HepG2 (cell line): Measurements from ENCODE around the gene SLC39A2. TPM values are rescaled to one million over a fixed set of nuclear protein-coding genes. Genes with fewer than 3 reads are reported as not detected.

Experiments used
- ATAC-seq: fragments of 200-7000 bp; cut with Tn5 transposase; 3 replicates; pipeline ENCODE4 v1.9.1; 2020; ENCODE audit warnings: mild to moderate bottlenecking, moderate library complexity
- BruUV-seq: library from RNA; stranded (reverse); fragments of 400-500 nt; replicated peaks from 2 replicates; lab custom pipeline; 2021; lab: Mats Ljungman, UMichigan
- CTCF ChIA-PET: fragments of 300-600 bp; formaldehyde crosslinking; extraction: SDS; loops from one replicate; lab custom pipeline; 2021; ENCODE audit warnings: low total read pairs, inconsistent platforms, low intra/inter-chr PET ratio; lab: Yijun Ruan, JAX
- POLR2A ChIA-PET: fragments of 350-600 bp; sonication (Branson Sonifier 250); formaldehyde crosslinking; loops from one replicate; lab custom pipeline; 2020; ENCODE audit warnings: antibody characterized with exemption, inconsistent platforms; lab: Yijun Ruan, JAX
- DNase-seq: peaks from one replicate; pipeline ENCODE4 v3.0.0-alpha.2; 2015; ENCODE audit warnings: low spot score
- FAIRE-seq: peaks from 3 replicates; lab custom pipeline; 2011; peaks lifted over from hg19 to GRCh38; lab: Jason Lieb, UNC
- H2AFZ ChIP-seq: one replicate; pipeline ENCODE4 v1.6.1; 2011; ENCODE audit warnings: low read length, inconsistent platforms
- H3K27ac ChIP-seq: fragments of 300-600 bp; 3 replicates; pipeline ENCODE4 v1.8.0; 2011; ENCODE audit warnings: mixed run types, mild to moderate bottlenecking, mixed read lengths, low read length, inconsistent platforms; ENCODE audit not compliant: insufficient read depth; ENCODE audit errors: extremely low read length
- H3K27me3 ChIP-seq, 2 experiments: fragments of 200-600 bp in 1 of 2; 2 replicates in 1 of 2; 3 replicates in 1 of 2; pipeline versions ENCODE4 v1.6.0 to v1.8.0; 2011; ENCODE audit warnings: low read length in 2 of 2, mild to moderate bottlenecking in 2 of 2, moderate library complexity in 2 of 2, inconsistent platforms in 1 of 2; ENCODE audit not compliant: insufficient read depth in 2 of 2, control insufficient read depth in 1 of 2
- H3K36me3 ChIP-seq, 2 experiments: fragments of 200-600 bp in 1 of 2; replicated peaks in 1 of 2; 2 replicates in 1 of 2; 3 replicates in 1 of 2; pipeline versions ENCODE4 v1.5.1 to v1.8.0; 2011; ENCODE audit warnings: low read length in 2 of 2, inconsistent platforms in 1 of 2; ENCODE audit not compliant: insufficient read depth in 2 of 2, control insufficient read depth in 1 of 2
- H3K4me1 ChIP-seq: 2 replicates; pipeline ENCODE4 v1.5.1; 2012; ENCODE audit warnings: low read length, inconsistent platforms; ENCODE audit not compliant: insufficient read depth
- H3K4me2 ChIP-seq: 2 replicates; pipeline ENCODE4 v1.6.0; 2011; ENCODE audit warnings: low read depth, low read length, inconsistent platforms
- H3K4me3 ChIP-seq, 3 experiments: fragments of 200-600 bp in 1 of 3; sonication (generic), shearing (Covaris generic) in 1 of 3; replicated peaks in 1 of 3; 2 replicates each; pipeline ENCODE4 v1.5.1; 2011 to 2016; ENCODE audit warnings: low read length in 3 of 3, inconsistent platforms in 2 of 3, low read depth in 2 of 3, mild to moderate bottlenecking in 2 of 3, control low read depth in 1 of 3, mixed read lengths in 1 of 3; ENCODE audit not compliant: insufficient read depth in 1 of 3
- H3K79me2 ChIP-seq: one replicate; pipeline ENCODE4 v1.6.1; 2011; ENCODE audit warnings: low read length, inconsistent platforms; ENCODE audit not compliant: insufficient read depth
- H3K9ac ChIP-seq: 2 replicates; pipeline ENCODE4 v1.6.0; 2011; ENCODE audit warnings: mild to moderate bottlenecking, low read depth, low read length, inconsistent platforms; ENCODE audit not compliant: insufficient read depth
- H3K9me3 ChIP-seq: 2 replicates; pipeline ENCODE4 v1.5.1; 2012; ENCODE audit warnings: mild to moderate bottlenecking, low read length
- H4K20me1 ChIP-seq: 2 replicates; pipeline ENCODE4 v1.6.0; 2011; ENCODE audit warnings: inconsistent platforms, mild to moderate bottlenecking, low read length, moderate library complexity; ENCODE audit not compliant: insufficient read depth
- CAMTA2 ChIP-seq: sonication (generic); formaldehyde crosslinking; IDR thresholded peaks from 2 replicates; pipeline ENCODE4 v1.4.0; 2020; ENCODE audit warnings: mild to moderate bottlenecking, missing genetic modification reagents, borderline replicate concordance
- KDM5B ChIP-seq: sonication (generic); formaldehyde crosslinking; IDR thresholded peaks from 2 replicates; pipeline ENCODE4 v1.4.0; 2020; ENCODE audit warnings: missing genetic modification reagents, mild to moderate bottlenecking, borderline replicate concordance
- MAF1 ChIP-seq: sonication (generic); formaldehyde crosslinking; IDR thresholded peaks from 2 replicates; pipeline ENCODE4 v1.5.0; 2020; ENCODE audit warnings: missing genetic modification reagents, borderline replicate concordance
- SNAI1 ChIP-seq: sonication (generic); formaldehyde crosslinking; IDR thresholded peaks from 2 replicates; pipeline ENCODE4 v1.5.0; 2020; ENCODE audit warnings: mild to moderate bottlenecking, missing genetic modification reagents, borderline replicate concordance
- ZNF251 ChIP-seq: sonication (generic); formaldehyde crosslinking; IDR thresholded peaks from 2 replicates; pipeline ENCODE4 v1.9.0; 2021; ENCODE audit warnings: mild to moderate bottlenecking, missing genetic modification reagents
- ZNF335 ChIP-seq: sonication (generic); formaldehyde crosslinking; IDR thresholded peaks from 2 replicates; pipeline ENCODE4 v1.4.0; 2020; ENCODE audit warnings: missing genetic modification reagents
- ZNF558 ChIP-seq: sonication (generic); formaldehyde crosslinking; IDR thresholded peaks from 2 replicates; pipeline ENCODE4 v1.9.0; 2022; ENCODE audit warnings: mild to moderate bottlenecking, missing genetic modification reagents, borderline replicate concordance
- ZNF766 ChIP-seq: sonication (generic); formaldehyde crosslinking; IDR thresholded peaks from 2 replicates; pipeline ENCODE4 v1.5.0; 2020; ENCODE audit warnings: missing genetic modification reagents, borderline replicate concordance
- ZSCAN29 ChIP-seq: sonication (generic); formaldehyde crosslinking; conservative IDR thresholded peaks from 2 replicates; pipeline ENCODE4 v1.4.0; 2020; ENCODE audit warnings: mild to moderate bottlenecking, missing genetic modification reagents
- WGBS: methylation state at CpG from one replicate; pipeline ENCODE4 v1.1.6; 2017; ENCODE audit warnings: low lambda C conversion rate; 5-methylcytosine and 5-hydroxymethylcytosine counted together
- in situ Hi-C: cut with HindIII; loops from 2 replicates; pipeline ENCODE4 v1.10.0; 2017; ENCODE audit warnings: low pct_unique_long_range_greater_than_20kb; ENCODE audit not compliant: extremely low pct_ligation_motif_present
- intact Hi-C: fragments of 100-400 bp; cut with micrococcal nuclease; formaldehyde crosslinking; loops from one replicate; pipeline ENCODE4 v1.10.0; 2022; ENCODE audit not compliant: unreplicated experiment
- polyA plus RNA-seq, 8 experiments: library from polyadenylated mRNA; depleted of rRNA in 3 of 8; stranded (reverse) in 7 of 8; unstranded in 1 of 8; fragments of >200 nt; fragmentation: Illumina TruSeq in 4 of 8; extraction: Trizol in 4 of 8; gene quantifications; 2 replicates each; pipeline versions ENCODE4 v1.2.1 to v1.2.3, GENCODE V29; 2011 to 2016; ENCODE audit warnings: low read depth in 4 of 8, missing spikeins in 1 of 8, mixed read lengths in 1 of 8; ENCODE audit not compliant: insufficient read depth in 1 of 8
- total RNA-seq, 5 experiments: library from RNA; depleted of rRNA; stranded (reverse); fragments of >200 nt; fragmentation: Illumina TruSeq; extraction: Trizol; gene quantifications; 2 replicates each; pipeline ENCODE4 v1.2.3, GENCODE V29; 2016; ENCODE audit warnings: low read depth in 1 of 5
- TF ChIP-seq, protein P1 (sequence below): sonication (generic); formaldehyde crosslinking; conservative IDR thresholded peaks from 2 replicates; pipeline ENCODE4 v1.8.0; 2022; ENCODE audit warnings: mild to moderate bottlenecking, moderate library complexity, missing genetic modification reagents
- TF ChIP-seq, protein P2 (sequence below): sonication (generic); formaldehyde crosslinking; IDR thresholded peaks from 2 replicates; pipeline ENCODE4 v1.5.0; 2020; ENCODE audit warnings: mild to moderate bottlenecking, missing genetic modification reagents
- TF ChIP-seq, protein P3 (sequence below): sonication (generic); formaldehyde crosslinking; IDR thresholded peaks from 2 replicates; pipeline ENCODE4 v1.9.0; 2022; ENCODE audit warnings: low read depth, missing genetic modification reagents
- TF ChIP-seq, protein P4 (sequence below): sonication (generic); formaldehyde crosslinking; IDR thresholded peaks from 2 replicates; pipeline ENCODE4 v1.4.0; 2020; ENCODE audit warnings: missing genetic modification reagents, borderline replicate concordance

Gene SLC39A2
- total and polyA plus RNA-seq, 2 of the 13 experiments (the other 11 are each of a cell fraction or from before 2014, with no cell fraction given), result 0.08 to 0.11 TPM

DNA sequence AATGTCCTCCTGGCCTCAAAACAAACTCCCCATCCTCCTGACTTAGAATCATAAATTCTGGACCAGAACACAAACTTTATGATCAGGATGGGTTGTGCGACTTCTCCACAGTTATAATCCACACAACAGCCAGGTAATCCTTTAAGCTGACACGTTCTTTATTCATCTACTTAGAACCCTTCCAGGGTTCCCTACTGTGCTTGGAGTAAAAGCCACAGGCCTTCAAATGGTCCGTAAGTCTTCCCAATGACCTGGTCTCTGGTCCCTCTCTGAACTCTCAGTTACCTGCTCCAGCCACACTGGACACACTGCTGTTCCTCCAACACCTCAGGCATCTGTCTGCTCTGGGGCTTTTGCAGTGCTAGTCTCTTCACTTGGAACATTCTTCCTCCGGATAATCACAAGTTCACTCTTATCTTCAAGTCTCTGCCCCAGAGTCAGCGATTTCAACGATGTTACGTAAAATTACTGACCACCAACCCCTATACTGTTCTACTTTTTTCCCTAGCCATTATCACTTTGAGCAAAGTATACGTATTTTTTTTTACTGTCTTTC, 41.4 kb downstream of the SLC39A2 start:
- FAIRE-seq (no peak), DNase-seq (no peak), ATAC-seq (no peak)
- no peaks in the 10 kb centered on the region for H3K27me3 ChIP-seq
- no peaks in the 10 kb centered on the region for H3K36me3 ChIP-seq
- H3K9me3 ChIP-seq, result no peaks in the 10 kb centered on the region
- no peaks in the 10 kb centered on the region for H4K20me1 ChIP-seq
- BruUV-seq, result no TSS peak
- H3K4me2 ChIP-seq, result peak overlapping the region; percentile 69; the same call in 1 of the 2 replicates
- no peak overlapping the region for H3K9ac ChIP-seq
- peaks cover 77% of the 10 kb centered on the region for H3K4me1 ChIP-seq
- POLR2A ChIA-PET, result interaction anchor here (0.8 to 3.5 kb wide), 12 partner anchors 9 to 64 kb away, joined by 3 to 112 read pairs (median 18); partner anchors contain the start of genes ARHGEF40 and NDRG2
- no peaks in the 10 kb centered on the region for H3K79me2 ChIP-seq
- H3K27ac ChIP-seq, result no peak overlapping the region
- in situ Hi-C loops, result loop anchor here (5.0 kb wide), 1 partner anchor 183 kb away; no protein-coding TSS in a partner anchor
- WGBS, result 56% methylated on average over 8 of the region's 8 CpGs
- H3K4me3 ChIP-seq, result no peak overlapping the region
- intact Hi-C loops, result loop anchor here (1.0 to 2.0 kb wide), 3 partner anchors 14 to 183 kb away; no protein-coding TSS in a partner anchor
- CTCF ChIA-PET, result interaction anchor here (0.7 to 4.8 kb wide), 14 partner anchors 14 to 343 kb away, joined by 3 to 109 read pairs (median 4); partner anchors contain the start of gene METTL17
- H2AFZ ChIP-seq, result no peak overlapping the region
- TF ChIP-seq, protein P1, sequence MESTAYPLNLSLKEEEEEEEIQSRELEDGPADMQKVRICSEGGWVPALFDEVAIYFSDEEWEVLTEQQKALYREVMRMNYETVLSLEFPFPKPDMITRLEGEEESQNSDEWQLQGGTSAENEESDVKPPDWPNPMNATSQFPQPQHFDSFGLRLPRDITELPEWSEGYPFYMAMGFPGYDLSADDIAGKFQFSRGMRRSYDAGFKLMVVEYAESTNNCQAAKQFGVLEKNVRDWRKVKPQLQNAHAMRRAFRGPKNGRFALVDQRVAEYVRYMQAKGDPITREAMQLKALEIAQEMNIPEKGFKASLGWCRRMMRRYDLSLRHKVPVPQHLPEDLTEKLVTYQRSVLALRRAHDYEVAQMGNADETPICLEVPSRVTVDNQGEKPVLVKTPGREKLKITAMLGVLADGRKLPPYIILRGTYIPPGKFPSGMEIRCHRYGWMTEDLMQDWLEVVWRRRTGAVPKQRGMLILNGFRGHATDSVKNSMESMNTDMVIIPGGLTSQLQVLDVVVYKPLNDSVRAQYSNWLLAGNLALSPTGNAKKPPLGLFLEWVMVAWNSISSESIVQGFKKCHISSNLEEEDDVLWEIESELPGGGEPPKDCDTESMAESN, result no peak
- 0 out of 2 replicates have a peak, but pooled peaks have one; percentile 67 for TF ChIP-seq ZNF251 (CRISPR knock-in tag)
- TF ChIP-seq, protein P2, sequence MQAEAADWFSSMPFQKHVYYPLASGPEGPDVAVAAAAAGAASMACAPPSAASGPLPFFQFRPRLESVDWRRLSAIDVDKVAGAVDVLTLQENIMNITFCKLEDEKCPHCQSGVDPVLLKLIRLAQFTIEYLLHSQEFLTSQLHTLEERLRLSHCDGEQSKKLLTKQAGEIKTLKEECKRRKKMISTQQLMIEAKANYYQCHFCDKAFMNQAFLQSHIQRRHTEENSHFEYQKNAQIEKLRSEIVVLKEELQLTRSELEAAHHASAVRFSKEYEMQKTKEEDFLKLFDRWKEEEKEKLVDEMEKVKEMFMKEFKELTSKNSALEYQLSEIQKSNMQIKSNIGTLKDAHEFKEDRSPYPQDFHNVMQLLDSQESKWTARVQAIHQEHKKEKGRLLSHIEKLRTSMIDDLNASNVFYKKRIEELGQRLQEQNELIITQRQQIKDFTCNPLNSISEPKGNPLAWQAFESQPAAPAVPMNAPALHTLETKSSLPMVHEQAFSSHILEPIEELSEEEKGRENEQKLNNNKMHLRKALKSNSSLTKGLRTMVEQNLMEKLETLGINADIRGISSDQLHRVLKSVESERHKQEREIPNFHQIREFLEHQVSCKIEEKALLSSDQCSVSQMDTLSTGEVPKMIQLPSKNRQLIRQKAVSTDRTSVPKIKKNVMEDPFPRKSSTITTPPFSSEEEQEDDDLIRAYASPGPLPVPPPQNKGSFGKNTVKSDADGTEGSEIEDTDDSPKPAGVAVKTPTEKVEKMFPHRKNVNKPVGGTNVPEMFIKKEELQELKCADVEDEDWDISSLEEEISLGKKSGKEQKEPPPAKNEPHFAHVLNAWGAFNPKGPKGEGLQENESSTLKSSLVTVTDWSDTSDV (CRISPR knock-in tag), result no peak
- 0 out of 2 replicates have a peak, but pooled peaks have one; percentile 56 for TF ChIP-seq SNAI1
- no peak for TF ChIP-seq CAMTA2 (CRISPR knock-in tag)
- TF ChIP-seq ZNF558 (CRISPR knock-in tag), result no peak
- TF ChIP-seq MAF1 (CRISPR knock-in tag), result no peak
- TF ChIP-seq ZNF335, result no peak
- TF ChIP-seq ZSCAN29, result no peak
- TF ChIP-seq, protein P3, sequence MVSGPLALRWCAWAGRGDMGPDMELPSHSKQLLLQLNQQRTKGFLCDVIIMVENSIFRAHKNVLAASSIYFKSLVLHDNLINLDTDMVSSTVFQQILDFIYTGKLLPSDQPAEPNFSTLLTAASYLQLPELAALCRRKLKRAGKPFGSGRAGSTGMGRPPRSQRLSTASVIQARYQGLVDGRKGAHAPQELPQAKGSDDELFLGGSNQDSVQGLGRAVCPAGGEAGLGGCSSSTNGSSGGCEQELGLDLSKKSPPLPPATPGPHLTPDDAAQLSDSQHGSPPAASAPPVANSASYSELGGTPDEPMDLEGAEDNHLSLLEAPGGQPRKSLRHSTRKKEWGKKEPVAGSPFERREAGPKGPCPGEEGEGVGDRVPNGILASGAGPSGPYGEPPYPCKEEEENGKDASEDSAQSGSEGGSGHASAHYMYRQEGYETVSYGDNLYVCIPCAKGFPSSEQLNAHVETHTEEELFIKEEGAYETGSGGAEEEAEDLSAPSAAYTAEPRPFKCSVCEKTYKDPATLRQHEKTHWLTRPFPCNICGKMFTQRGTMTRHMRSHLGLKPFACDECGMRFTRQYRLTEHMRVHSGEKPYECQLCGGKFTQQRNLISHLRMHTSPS (CRISPR knock-in tag), result no peak
- 0 out of 2 replicates have a peak, but pooled peaks have one; percentile 18 for TF ChIP-seq KDM5B (CRISPR knock-in tag)
- TF ChIP-seq, protein P4, sequence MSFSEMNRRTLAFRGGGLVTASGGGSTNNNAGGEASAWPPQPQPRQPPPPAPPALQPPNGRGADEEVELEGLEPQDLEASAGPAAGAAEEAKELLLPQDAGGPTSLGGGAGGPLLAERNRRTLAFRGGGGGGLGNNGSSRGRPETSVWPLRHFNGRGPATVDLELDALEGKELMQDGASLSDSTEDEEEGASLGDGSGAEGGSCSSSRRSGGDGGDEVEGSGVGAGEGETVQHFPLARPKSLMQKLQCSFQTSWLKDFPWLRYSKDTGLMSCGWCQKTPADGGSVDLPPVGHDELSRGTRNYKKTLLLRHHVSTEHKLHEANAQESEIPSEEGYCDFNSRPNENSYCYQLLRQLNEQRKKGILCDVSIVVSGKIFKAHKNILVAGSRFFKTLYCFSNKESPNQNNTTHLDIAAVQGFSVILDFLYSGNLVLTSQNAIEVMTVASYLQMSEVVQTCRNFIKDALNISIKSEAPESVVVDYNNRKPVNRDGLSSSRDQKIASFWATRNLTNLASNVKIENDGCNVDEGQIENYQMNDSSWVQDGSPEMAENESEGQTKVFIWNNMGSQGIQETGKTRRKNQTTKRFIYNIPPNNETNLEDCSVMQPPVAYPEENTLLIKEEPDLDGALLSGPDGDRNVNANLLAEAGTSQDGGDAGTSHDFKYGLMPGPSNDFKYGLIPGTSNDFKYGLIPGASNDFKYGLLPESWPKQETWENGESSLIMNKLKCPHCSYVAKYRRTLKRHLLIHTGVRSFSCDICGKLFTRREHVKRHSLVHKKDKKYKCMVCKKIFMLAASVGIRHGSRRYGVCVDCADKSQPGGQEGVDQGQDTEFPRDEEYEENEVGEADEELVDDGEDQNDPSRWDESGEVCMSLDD, result no peak
- TF ChIP-seq ZNF766 (CRISPR knock-in tag), result no peak
